HG02623 (cell line): ENCODE measurements around the gene LGALS4.
"Not testable (repeated sequence)": the region's sequence is repeated elsewhere in the genome, so short reads cannot be mapped to it uniquely, and the experiment has no call there.

Experiments used
- ATAC-seq: cut with Tn5 transposase; IDR thresholded peaks from one replicate; pipeline ENCODE4 v1.9.1; 2021; ENCODE audit warnings: moderate library complexity; ENCODE audit not compliant: unreplicated experiment

Gene LGALS4

GRCh38 chr19:38825936-38826335, 13.2 kb upstream of the LGALS4 start:
- not testable (repeated sequence) for ATAC-seq

- ATAC-seq = not testable (repeated sequence)
Measured at GRCh38 chr19:38821230-38821825, 8.6 kb upstream of the LGALS4 start.

- no peak for ATAC-seq
Measured at GRCh38 chr19:38819231-38819920, 6.6 kb upstream of the LGALS4 start.

GRCh38 chr19:38817081-38817480, 4.3 kb upstream of the LGALS4 start:
- ATAC-seq = no peak

GRCh38 chr19:38816131-38816750, 3.5 kb upstream of the LGALS4 start:
- no peak for ATAC-seq

GRCh38 chr19:38815059-38816001, 2.6 kb upstream of the LGALS4 start:
- no peak for ATAC-seq

- not testable (repeated sequence) for ATAC-seq
Measured at GRCh38 chr19:38813932-38814331, 1.2 kb upstream of the LGALS4 start.

- ATAC-seq = no peak
Measured at GRCh38 chr19:38813323-38813722, 578 bp upstream of the LGALS4 start.

GRCh38 chr19:38812009-38812840, 520 bp downstream of the LGALS4 start:
- ATAC-seq = no peak

- no peak for ATAC-seq
Measured at GRCh38 chr19:38809592-38810252, 3.0 kb downstream of the LGALS4 start.

- ATAC-seq = no peak
Measured at GRCh38 chr19:38808741-38809140, 4.0 kb downstream of the LGALS4 start.

- ATAC-seq = not testable (repeated sequence)
Measured at GRCh38 chr19:38807374-38808098, 5.2 kb downstream of the LGALS4 start.

- ATAC-seq = no peak
Measured at GRCh38 chr19:38806371-38806770, 6.4 kb downstream of the LGALS4 start.

- ATAC-seq = no peak
Measured at GRCh38 chr19:38805180-38805579, 7.6 kb downstream of the LGALS4 start.

- no peak for ATAC-seq
Measured at GRCh38 chr19:38803543-38803942, 9.2 kb downstream of the LGALS4 start.

GRCh38 chr19:38801359-38802095, 11.2 kb downstream of the LGALS4 start:
- ATAC-seq = no peak

GRCh38 chr19:38800577-38801347, 12.0 kb downstream of the LGALS4 start:
- ATAC-seq = no peak

- no peak for ATAC-seq
Measured at GRCh38 chr19:38799104-38799503, 13.6 kb downstream of the LGALS4 start.
